ENCODE measurements around the gene TMPRSS2. TPM values are rescaled to one million over a fixed set of nuclear protein-coding genes. Genes with fewer than 3 reads are reported as not detected.

TMPRSS2 gene
- not detected in 2 replicates for total RNA-seq (2014; rRNA removed; shearing (Covaris generic))

GRCh38 chr21:41507521-41508414 is at the start of gene TMPRSS2:
TSS of gene TMPRSS2 (minus strand) at chr21:41508158. CDS start at chr21:41498133, 10,025 bp downstream.
- Histone ChIP-seq H3K27me3 (replicated peaks) (peaks cover 32% of the 10 kb centered on the region), H3K27ac (no peak within 1 kb of the TSS), H3K4me3 (no peak within 1 kb of the TSS), H3K9me3 (replicated peaks) (no peaks in the 10 kb centered on the region), H3K4me1 (replicated peaks) (no peaks in the 10 kb centered on the region), H3K36me3 (no peaks in the 10 kb centered on the region)
- no peak for DNase-seq (ENCODE audit: low read depth in 1 of 2, low spot score in 2 of 2)

- Histone ChIP-seq H3K36me3 (no peaks in the 10 kb centered on the region), H3K9me3 (replicated peaks) (no peaks in the 10 kb centered on the region), H3K4me3 (no peak overlapping the region), H3K27ac (no peak overlapping the region), H3K27me3 (replicated peaks) (no peaks in the 10 kb centered on the region), H3K4me1 (replicated peaks) (peaks cover 1% of the 10 kb centered on the region; the same call in 1 of the 2 replicates)
- no peak for DNase-seq (ENCODE audit: low read depth in 1 of 2, low spot score in 2 of 2)
Observed at GRCh38 chr21:41555057-41555456, 47.1 kb upstream of the TMPRSS2 start.

DNA sequence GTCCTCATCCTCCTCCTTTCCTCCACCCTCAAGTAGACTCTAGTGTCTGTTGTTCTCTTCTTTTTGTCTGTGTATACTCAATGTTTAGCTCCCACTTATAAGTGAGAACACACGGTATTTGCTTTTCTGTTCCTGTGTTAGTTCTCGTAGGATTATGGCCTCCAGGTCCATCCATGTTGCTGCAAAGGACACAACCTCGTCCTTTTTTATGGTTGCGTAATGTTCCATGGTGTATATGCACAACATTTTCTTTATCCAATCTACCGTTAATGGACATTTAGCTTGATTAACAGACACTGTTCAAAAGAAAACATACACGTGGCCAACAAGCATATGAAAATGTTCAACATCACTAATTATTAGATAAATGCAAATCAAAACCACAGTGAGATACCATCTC is 44.3 kb upstream of the TMPRSS2 start:
- no peak overlapping the region for H3K4me3 ChIP-seq
- DNase-seq (ENCODE audit: low read depth in 1 of 2, low spot score in 2 of 2), result no peak
- no peaks in the 10 kb centered on the region for H3K27me3 ChIP-seq (replicated peaks)
- no peak overlapping the region for H3K27ac ChIP-seq
- H3K4me1 ChIP-seq (replicated peaks), result no peaks in the 10 kb centered on the region
- H3K36me3 ChIP-seq, result no peaks in the 10 kb centered on the region
- H3K9me3 ChIP-seq (replicated peaks), result no peaks in the 10 kb centered on the region

DNA sequence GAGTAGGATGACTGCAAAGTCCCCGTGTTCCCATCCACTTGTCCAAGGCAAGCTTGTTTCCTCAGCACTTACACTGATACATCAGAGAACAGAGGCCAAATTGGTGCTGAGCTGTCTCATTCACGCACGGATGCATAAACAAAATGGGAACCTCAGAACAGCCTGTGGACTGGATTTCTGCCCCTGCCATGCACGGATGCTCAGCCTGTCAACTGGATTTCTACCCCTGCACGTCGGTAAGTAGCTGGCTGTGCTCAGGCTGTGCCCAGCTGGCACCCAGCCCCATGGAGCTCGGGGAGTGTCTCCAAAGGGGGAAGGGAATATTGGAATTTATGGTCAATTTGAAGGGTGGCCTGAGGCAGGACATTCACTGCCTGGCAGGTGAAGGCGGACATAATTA is 40.8 kb upstream of the TMPRSS2 start:
- no peak overlapping the region for H3K27ac ChIP-seq
- H3K36me3 ChIP-seq, result no peaks in the 10 kb centered on the region
- DNase-seq (ENCODE audit: low read depth in 1 of 2, low spot score in 2 of 2), result no peak
- no peak overlapping the region for H3K4me3 ChIP-seq
- no peaks in the 10 kb centered on the region; the same call in 1 of the 2 replicates for H3K27me3 ChIP-seq (replicated peaks)
- H3K4me1 ChIP-seq (replicated peaks), result no peaks in the 10 kb centered on the region
- H3K9me3 ChIP-seq (replicated peaks), result no peaks in the 10 kb centered on the region

- Histone ChIP-seq H3K36me3 (no peaks in the 10 kb centered on the region), H3K27me3 (replicated peaks) (no peaks in the 10 kb centered on the region; the same call in 1 of the 2 replicates), H3K27ac (no peak overlapping the region), H3K4me3 (no peak overlapping the region), H3K4me1 (replicated peaks) (no peaks in the 10 kb centered on the region), H3K9me3 (replicated peaks) (no peaks in the 10 kb centered on the region)
- no peak for DNase-seq (ENCODE audit: low read depth in 1 of 2, low spot score in 2 of 2)
Observed at GRCh38 chr21:41547111-41547510, 39.2 kb upstream of the TMPRSS2 start.

- Histone ChIP-seq H3K4me3 (no peak overlapping the region), H3K9me3 (replicated peaks) (no peaks in the 10 kb centered on the region), H3K27ac (no peak overlapping the region), H3K27me3 (replicated peaks) (no peaks in the 10 kb centered on the region; the same call in 1 of the 2 replicates), H3K36me3 (no peaks in the 10 kb centered on the region), H3K4me1 (replicated peaks) (no peaks in the 10 kb centered on the region)
- no peak for DNase-seq (ENCODE audit: low read depth in 1 of 2, low spot score in 2 of 2)
Observed at GRCh38 chr21:41545500-41546359, 37.8 kb upstream of the TMPRSS2 start.

DNA sequence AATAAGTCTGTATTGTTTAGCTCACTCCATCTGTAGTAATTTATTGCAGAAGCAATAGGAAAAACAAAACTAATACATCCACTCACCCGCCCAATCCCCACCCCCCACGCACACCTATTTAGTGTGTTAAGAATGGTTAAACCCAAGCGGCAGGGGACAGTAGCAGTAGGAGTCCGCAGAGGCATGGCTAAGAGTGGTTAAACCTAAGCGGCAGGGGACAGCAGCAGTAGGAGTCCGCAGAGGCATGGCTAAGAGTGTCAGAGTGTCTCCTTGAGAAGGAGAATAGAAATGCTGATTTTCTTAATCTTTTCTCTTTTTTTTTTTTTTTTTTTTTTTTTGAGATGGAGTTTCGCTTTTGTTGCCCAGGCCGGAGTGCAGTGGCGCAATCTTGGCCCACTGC is 34.8 kb upstream of the TMPRSS2 start:
- Histone ChIP-seq H3K4me3 (no peak overlapping the region), H3K9me3 (replicated peaks) (no peaks in the 10 kb centered on the region), H3K4me1 (replicated peaks) (no peaks in the 10 kb centered on the region), H3K27me3 (replicated peaks) (no peaks in the 10 kb centered on the region; the same call in 1 of the 2 replicates), H3K36me3 (no peaks in the 10 kb centered on the region), H3K27ac (no peak overlapping the region)
- no peak for DNase-seq (ENCODE audit: low read depth in 1 of 2, low spot score in 2 of 2)

GRCh38 chr21:41537356-41537755 is 29.4 kb upstream of the TMPRSS2 start:
- Histone ChIP-seq H3K27me3 (replicated peaks) (0 out of 2 replicates have a peak, but pooled peaks cover 10% of the 10 kb centered on the region), H3K36me3 (no peaks in the 10 kb centered on the region), H3K4me3 (no peak overlapping the region), H3K9me3 (replicated peaks) (no peaks in the 10 kb centered on the region), H3K27ac (no peak overlapping the region), H3K4me1 (replicated peaks) (no peaks in the 10 kb centered on the region)
- DNase-seq (ENCODE audit: low read depth in 1 of 2, low spot score in 2 of 2), result no peak

GRCh38 chr21:41536827-41537103 is 28.8 kb upstream of the TMPRSS2 start:
- Histone ChIP-seq H3K36me3 (no peaks in the 10 kb centered on the region), H3K27ac (no peak overlapping the region), H3K9me3 (replicated peaks) (no peaks in the 10 kb centered on the region), H3K4me3 (no peak overlapping the region), H3K4me1 (replicated peaks) (no peaks in the 10 kb centered on the region), H3K27me3 (replicated peaks) (0 out of 2 replicates have a peak, but pooled peaks cover 10% of the 10 kb centered on the region)
- DNase-seq (ENCODE audit: low read depth in 1 of 2, low spot score in 2 of 2), result no peak

DNA sequence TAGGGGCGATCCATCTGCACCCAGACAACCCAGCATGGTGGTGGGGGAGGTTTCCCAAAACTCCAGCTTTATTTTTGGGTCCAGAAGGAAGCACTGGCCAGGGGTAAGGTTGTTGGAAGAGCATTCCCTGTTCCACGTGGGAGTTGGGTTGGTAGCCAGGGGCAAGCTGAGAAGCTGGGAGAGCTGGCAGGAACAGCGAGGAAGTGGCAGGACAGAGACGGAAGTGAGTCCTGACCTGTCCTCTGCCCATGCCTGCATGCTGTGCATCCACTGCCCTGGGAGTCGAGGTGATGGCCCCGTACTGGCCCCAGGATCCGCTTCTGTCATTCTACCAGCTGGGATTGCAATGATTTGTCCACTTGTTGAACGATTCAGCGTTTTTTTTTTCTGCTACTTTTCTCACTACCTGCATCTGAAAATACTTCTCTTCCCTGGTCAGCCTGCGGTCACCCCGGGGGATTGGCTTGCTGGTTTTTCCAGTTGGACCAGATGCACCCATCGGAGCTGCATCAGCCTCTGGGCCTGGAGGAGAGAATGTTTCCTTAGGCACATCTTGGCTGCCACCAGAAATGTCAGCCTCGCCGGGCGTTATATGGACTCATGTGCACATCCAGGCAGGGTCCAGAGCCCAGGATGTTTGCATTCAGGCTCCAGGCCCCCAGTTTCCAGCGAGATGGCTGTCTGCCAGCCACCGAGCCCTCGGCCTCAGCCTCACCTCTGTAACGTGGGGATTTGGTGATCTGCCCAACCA is 28.3 kb upstream of the TMPRSS2 start:
- no peaks in the 10 kb centered on the region for H3K9me3 ChIP-seq (replicated peaks)
- H3K27ac ChIP-seq, result no peak overlapping the region
- no peak overlapping the region for H3K4me3 ChIP-seq
- DNase-seq (ENCODE audit: low read depth in 1 of 2, low spot score in 2 of 2), result no peak
- no peaks in the 10 kb centered on the region for H3K4me1 ChIP-seq (replicated peaks)
- H3K27me3 ChIP-seq (replicated peaks), result 0 out of 2 replicates have a peak, but pooled peaks cover 10% of the 10 kb centered on the region
- H3K36me3 ChIP-seq, result no peaks in the 10 kb centered on the region

- no peaks in the 10 kb centered on the region for H3K36me3 ChIP-seq
- H3K27ac ChIP-seq, result no peak overlapping the region
- no peaks in the 10 kb centered on the region for H3K9me3 ChIP-seq (replicated peaks)
- H3K4me1 ChIP-seq (replicated peaks), result no peaks in the 10 kb centered on the region
- H3K27me3 ChIP-seq (replicated peaks), result 0 out of 2 replicates have a peak, but pooled peaks cover 3% of the 10 kb centered on the region
- DNase-seq (ENCODE audit: low read depth in 1 of 2, low spot score in 2 of 2), result no peak
- H3K4me3 ChIP-seq, result no peak overlapping the region
Observed at GRCh38 chr21:41530366-41530765, 22.4 kb upstream of the TMPRSS2 start.

- Histone ChIP-seq H3K27ac (no peak overlapping the region), H3K4me1 (replicated peaks) (no peaks in the 10 kb centered on the region), H3K27me3 (replicated peaks) (0 out of 2 replicates have a peak, but pooled peaks cover 3% of the 10 kb centered on the region), H3K36me3 (no peaks in the 10 kb centered on the region), H3K4me3 (no peak overlapping the region), H3K9me3 (replicated peaks) (no peaks in the 10 kb centered on the region)
- DNase-seq (ENCODE audit: low read depth in 1 of 2, low spot score in 2 of 2), result no peak
Observed at GRCh38 chr21:41529769-41530168, 21.8 kb upstream of the TMPRSS2 start.

DNA sequence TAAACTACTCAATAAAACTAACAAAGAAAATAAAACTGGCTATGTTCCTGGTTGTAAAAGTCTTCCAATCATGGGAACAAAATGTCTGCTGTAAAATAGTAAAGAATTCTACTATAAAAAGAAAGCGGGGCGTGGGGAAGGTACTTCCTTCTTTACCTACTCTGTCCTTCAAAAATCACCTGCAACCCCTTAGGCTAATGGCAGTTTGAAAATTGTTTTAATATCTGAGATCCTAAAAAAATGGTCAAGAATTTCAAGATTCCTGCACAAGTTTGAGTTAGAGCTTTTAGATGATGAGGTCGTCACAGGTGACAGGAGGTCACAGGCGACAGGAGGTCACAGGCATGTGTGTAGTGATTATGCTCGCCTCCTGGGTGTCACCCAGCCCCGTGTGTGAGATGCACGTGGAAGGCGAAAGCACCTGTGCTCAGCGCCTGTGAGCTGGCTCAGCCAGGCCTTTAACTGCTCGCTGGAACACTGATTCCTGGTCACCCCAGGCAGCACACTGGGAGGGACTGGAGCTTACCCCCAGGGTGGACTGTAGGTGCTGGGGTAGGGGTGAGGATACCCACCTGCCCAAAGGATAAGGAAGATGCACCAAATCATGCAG is 18.6 kb upstream of the TMPRSS2 start:
- Histone ChIP-seq H3K4me1 (replicated peaks) (no peaks in the 10 kb centered on the region), H3K36me3 (no peaks in the 10 kb centered on the region), H3K9me3 (replicated peaks) (no peaks in the 10 kb centered on the region), H3K4me3 (no peak overlapping the region), H3K27me3 (replicated peaks) (0 out of 2 replicates have a peak, but pooled peaks cover 3% of the 10 kb centered on the region), H3K27ac (no peak overlapping the region)
- DNase-seq (ENCODE audit: low read depth in 1 of 2, low spot score in 2 of 2), result no peak
